Measurements from ENCODE around the gene EIF4A2. TPM values are rescaled to one million over a fixed set of nuclear protein-coding genes. Genes with fewer than 3 reads are reported as not detected.

The EIF4A2 gene
- total RNA-seq, 2 experiments from 2014 or later: 390 to 393 TPM

DNA sequence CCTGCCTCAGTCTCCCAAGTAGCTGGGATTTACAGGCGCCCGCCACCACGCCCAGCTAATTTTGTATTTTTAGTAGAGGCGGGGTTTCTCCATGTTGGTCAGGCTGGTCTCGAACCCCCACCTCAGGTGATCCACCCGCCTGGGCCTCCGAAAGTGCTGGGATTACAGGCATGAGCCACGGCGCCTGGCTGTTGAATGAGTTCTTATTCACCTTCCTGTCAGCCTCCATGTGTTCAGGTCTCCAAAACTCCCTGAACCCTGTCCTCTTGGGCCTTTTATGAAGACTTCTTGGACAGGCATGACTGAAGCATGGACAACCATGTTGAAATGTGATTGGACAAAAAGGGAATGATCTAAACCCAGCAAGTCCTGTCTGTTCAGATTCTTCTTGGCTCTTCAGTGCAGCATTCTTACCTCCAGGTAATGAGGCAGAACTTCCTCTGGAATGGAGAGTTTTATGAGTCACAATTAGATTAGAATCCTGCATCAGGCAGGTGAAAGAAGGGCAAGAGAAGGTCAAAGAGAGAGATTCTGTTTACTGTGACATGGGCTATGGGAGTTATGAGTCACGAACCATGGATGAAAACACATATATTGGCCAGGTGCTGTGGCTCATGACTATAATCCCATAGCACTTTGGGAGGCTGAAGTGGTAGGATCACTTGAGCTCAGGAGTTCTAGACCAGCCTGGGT lies 23.1 kb upstream of the EIF4A2 start:
- H3K36me3 Mint-ChIP-seq: no peaks in the 10 kb centered on the region
- ChIA-PET POLR2A (interaction anchor here (0.7 kb wide), 1 partner anchor 22 kb away, joined by 5 read pairs; no protein-coding TSS in a partner anchor), CTCF (no interaction called here)

GRCh38 chr3:186760897-186761447 lies 22.4 kb upstream of the EIF4A2 start:
- H3K4me3 Mint-ChIP-seq: no peak overlapping the region
- no peaks in the 10 kb centered on the region for H3K36me3 Mint-ChIP-seq
- ChIA-PET CTCF (no interaction called here), POLR2A (interaction anchor here (0.7 kb wide), 1 partner anchor 22 kb away, joined by 5 read pairs; no protein-coding TSS in a partner anchor)
- no peaks in the 10 kb centered on the region for H3K9me3 Mint-ChIP-seq
- DNase-seq: no peak
- intact Hi-C loops (cut with micrococcal nuclease): no loop called here
- peaks cover 4% of the 10 kb centered on the region for H3K27me3 Mint-ChIP-seq
- H3K27ac Mint-ChIP-seq: no peak overlapping the region
- peaks cover 4% of the 10 kb centered on the region for H3K4me1 Mint-ChIP-seq (ENCODE audit: low read depth)

More for the DNA sequence above, 23.1 kb upstream of the EIF4A2 start:
- H3K27ac Mint-ChIP-seq: no peak overlapping the region
- DNase-seq: no peak
- no peak overlapping the region for H3K4me3 Mint-ChIP-seq
- no peaks in the 10 kb centered on the region for H3K9me3 Mint-ChIP-seq
- intact Hi-C loops (cut with micrococcal nuclease): no loop called here
- H3K27me3 Mint-ChIP-seq: peaks cover 4% of the 10 kb centered on the region
- peaks cover 4% of the 10 kb centered on the region for H3K4me1 Mint-ChIP-seq (ENCODE audit: low read depth)

DNA sequence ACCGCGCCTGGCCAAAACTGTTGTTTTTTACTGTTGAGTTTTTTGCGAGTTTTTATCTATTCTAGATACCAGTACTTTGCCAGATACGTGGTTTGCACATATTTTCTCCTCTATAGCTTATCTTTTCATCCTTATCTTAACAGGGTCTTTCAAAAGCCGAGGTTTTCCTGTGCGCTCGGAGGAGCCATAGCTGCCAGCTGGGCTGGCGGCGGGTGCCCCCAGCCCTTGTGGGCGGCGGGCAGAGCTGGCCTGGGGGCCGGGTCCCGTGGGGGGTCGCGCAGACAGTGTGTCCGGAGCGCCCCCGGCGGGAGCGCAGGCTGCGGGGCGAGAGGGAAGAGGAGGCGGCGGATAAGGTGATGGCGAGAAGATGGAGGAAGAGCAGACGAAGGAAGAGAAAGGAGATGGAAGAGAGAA lies 11.1 kb upstream of the EIF4A2 start:
- Mint-ChIP-seq H3K4me1 (ENCODE audit: low read depth) (peaks cover 12% of the 10 kb centered on the region), H3K27ac (peak overlapping the region; percentile 88), H3K36me3 (no peaks in the 10 kb centered on the region), H3K27me3 (no peaks in the 10 kb centered on the region), H3K4me3 (peak overlapping the region; percentile 82), H3K9me3 (no peaks in the 10 kb centered on the region)
- ChIA-PET CTCF (interaction anchor here (1.0 to 2.7 kb wide), 8 partner anchors 35 to 829 kb away, joined by 3 to 15 read pairs (median 6); partner anchors contain the start of gene DNAJB11), POLR2A (interaction anchor here (0.9 to 5.7 kb wide), 7 partner anchors 12 to 201 kb away, joined by 3 to 87 read pairs (median 4); partner anchors contain the start of gene EIF4A2)
- DNase-seq: no peak
- intact Hi-C loops (cut with micrococcal nuclease): loop anchor here (1.0 kb wide), 1 partner anchor 11 kb away; the partner anchor contains the start of gene EIF4A2

DNA sequence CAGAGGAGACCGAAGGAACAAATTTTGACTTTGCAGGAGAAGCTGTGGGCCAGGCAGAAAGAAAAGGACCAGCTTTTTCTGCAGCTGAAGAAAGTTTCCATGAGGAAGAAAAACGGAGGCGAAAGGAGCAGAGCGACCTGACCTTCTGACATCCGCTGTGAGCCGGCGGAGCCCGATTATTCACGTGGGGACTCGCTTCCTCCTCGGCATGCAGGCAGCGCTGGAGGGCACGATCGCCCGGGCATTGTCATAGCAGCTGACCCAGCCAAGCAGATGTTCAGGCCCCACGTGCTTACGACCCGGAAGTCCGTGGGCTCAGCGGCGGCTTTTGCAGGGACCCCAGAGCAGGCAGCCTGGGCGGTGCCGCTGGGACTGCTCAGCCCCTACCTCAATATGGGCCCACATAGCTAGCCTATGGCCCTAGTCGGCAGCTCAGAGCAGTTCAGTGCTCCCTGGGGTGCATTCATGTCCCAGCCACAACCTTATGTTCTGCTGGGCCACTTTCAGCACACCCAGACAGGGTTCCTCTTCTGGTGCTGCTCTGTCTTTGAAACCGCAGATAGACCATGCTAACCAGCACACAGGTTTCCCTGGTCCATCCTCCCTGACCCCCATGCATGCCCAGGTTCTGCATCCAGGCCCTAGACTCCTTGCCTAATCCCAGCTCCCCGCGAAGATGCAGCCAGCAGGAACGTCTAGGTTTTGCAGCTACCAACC lies 10.5 kb upstream of the EIF4A2 start:
- Mint-ChIP-seq H3K27ac (peak overlapping the region; percentile 88), H3K9me3 (no peaks in the 10 kb centered on the region), H3K4me3 (peak overlapping the region; percentile 82), H3K4me1 (ENCODE audit: low read depth) (peaks cover 12% of the 10 kb centered on the region), H3K36me3 (no peaks in the 10 kb centered on the region), H3K27me3 (no peaks in the 10 kb centered on the region)
- ChIA-PET POLR2A (interaction anchor here (0.7 to 5.7 kb wide), 9 partner anchors 11 to 201 kb away, joined by 3 to 87 read pairs (median 4); partner anchors contain the start of gene EIF4A2), CTCF (interaction anchor here (1.0 to 2.7 kb wide), 8 partner anchors 34 to 830 kb away, joined by 3 to 15 read pairs (median 6); partner anchors contain the start of gene DNAJB11)
- peak; percentile 84 for DNase-seq
- intact Hi-C loops (cut with micrococcal nuclease): loop anchor here (1.0 kb wide), 1 partner anchor 10 kb away; the partner anchor contains the start of gene EIF4A2

DNA sequence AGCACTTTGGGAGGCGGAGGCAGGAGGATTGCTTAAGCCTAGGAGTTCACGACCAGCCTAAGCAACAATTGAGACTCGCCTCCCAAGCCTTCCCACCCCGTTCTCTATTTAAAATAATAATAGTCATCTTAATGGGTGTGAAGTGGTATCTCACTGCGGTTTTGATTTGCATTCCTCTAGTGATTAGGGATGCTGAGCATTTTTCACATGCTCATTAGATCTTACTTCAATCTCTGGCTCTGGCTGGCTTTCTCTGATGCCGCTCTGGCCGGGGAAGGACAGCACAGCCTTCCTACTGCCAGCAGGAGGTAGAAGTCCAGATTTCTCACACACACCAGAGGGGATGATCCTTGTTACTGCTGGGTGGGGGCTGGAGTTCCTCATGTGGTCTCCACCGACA lies 7.4 kb upstream of the EIF4A2 start:
- intact Hi-C loops (cut with micrococcal nuclease): no loop called here
- ChIA-PET CTCF (no interaction called here), POLR2A (no interaction called here)
- Mint-ChIP-seq H3K4me3 (no peak overlapping the region), H3K27ac (no peak overlapping the region), H3K4me1 (ENCODE audit: low read depth) (peaks cover 12% of the 10 kb centered on the region), H3K36me3 (no peaks in the 10 kb centered on the region), H3K9me3 (no peaks in the 10 kb centered on the region), H3K27me3 (no peaks in the 10 kb centered on the region)
- DNase-seq: no peak

DNA sequence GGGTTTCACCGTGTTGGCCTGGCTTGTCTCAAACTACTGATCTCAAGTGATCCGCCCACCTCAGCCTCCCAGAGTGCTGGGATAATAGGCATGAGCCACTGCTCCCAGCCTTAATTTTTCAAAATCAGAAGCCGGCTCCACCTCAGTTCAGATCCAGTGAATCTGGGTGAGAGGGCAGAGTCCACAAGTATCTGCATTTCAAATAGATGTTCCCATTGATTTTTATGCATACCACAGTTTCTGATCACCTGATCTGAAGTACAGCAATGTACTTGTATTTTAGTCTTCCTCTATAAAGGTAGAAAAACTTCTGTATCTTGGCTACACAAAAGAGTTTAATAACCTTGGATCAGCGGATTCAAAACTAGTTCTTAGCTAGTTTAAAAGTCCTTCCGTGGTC lies 4.2 kb upstream of the EIF4A2 start:
- CTCF ChIA-PET: interaction anchor here (0.7 to 1.8 kb wide), 2 partner anchors 15 to 835 kb away, joined by 3 to 6 read pairs; no protein-coding TSS in a partner anchor
- DNase-seq: no peak
- Mint-ChIP-seq H3K9me3 (no peaks in the 10 kb centered on the region), H3K27me3 (no peaks in the 10 kb centered on the region), H3K36me3 (peaks cover 13% of the 10 kb centered on the region), H3K4me3 (no peak overlapping the region), H3K4me1 (ENCODE audit: low read depth) (peaks cover 10% of the 10 kb centered on the region), H3K27ac (no peak overlapping the region)
- intact Hi-C loops (cut with micrococcal nuclease): no loop called here
- POLR2A ChIA-PET: no interaction called here

- DNase-seq: no peak
- H3K9me3 Mint-ChIP-seq: no peaks in the 10 kb centered on the region
- H3K27ac Mint-ChIP-seq: peak overlapping the region; percentile 99
- ChIA-PET CTCF (interaction anchor here (0.8 to 1.0 kb wide), 2 partner anchors 127 to 168 kb away, joined by 3 to 7 read pairs; no protein-coding TSS in a partner anchor), POLR2A (interaction anchor here (0.8 to 4.6 kb wide), 19 partner anchors 9 to 852 kb away, joined by 3 to 87 read pairs (median 10); partner anchors contain the start of genes DNAJB11, RFC4, TBCCD1 and TRA2B)
- H3K36me3 Mint-ChIP-seq: peaks cover 47% of the 10 kb centered on the region
- H3K4me1 Mint-ChIP-seq (ENCODE audit: low read depth): peaks cover 32% of the 10 kb centered on the region
- peak overlapping the region; percentile 97 for H3K4me3 Mint-ChIP-seq
- intact Hi-C loops (cut with micrococcal nuclease): loop anchor here (1.0 to 5.0 kb wide), 6 partner anchors 10 to 845 kb away; partner anchors contain the start of genes DNAJB11 and RFC4
- no peaks in the 10 kb centered on the region for H3K27me3 Mint-ChIP-seq
Observed at GRCh38 chr3:186782542-186783057, 777 bp upstream of the EIF4A2 start.

- H3K27me3 Mint-ChIP-seq: no peaks in the 10 kb centered on the region
- POLR2A ChIA-PET: interaction anchor here (0.6 to 4.6 kb wide), 28 partner anchors 8 to 855 kb away, joined by 3 to 87 read pairs (median 7); partner anchors contain the start of genes DNAJB11, RFC4, TBCCD1 and TRA2B
- peak overlapping the region; percentile 99 for H3K27ac Mint-ChIP-seq
- H3K4me1 Mint-ChIP-seq (ENCODE audit: low read depth): peaks cover 45% of the 10 kb centered on the region
- peak; percentile 83 for DNase-seq
- H3K9me3 Mint-ChIP-seq: no peaks in the 10 kb centered on the region
- peaks cover 60% of the 10 kb centered on the region for H3K36me3 Mint-ChIP-seq
- H3K4me3 Mint-ChIP-seq: peak overlapping the region; percentile 97
- intact Hi-C loops (cut with micrococcal nuclease): loop anchor here (1.0 to 5.0 kb wide), 7 partner anchors 12 to 847 kb away; partner anchors contain the start of genes DNAJB11 and RFC4
- CTCF ChIA-PET: interaction anchor here (0.7 to 2.2 kb wide), 3 partner anchors 167 to 170 kb away, joined by 3 to 10 read pairs (median 7); no protein-coding TSS in a partner anchor
Observed at GRCh38 chr3:186783731-186784515, 546 bp downstream of the EIF4A2 start.

DNA sequence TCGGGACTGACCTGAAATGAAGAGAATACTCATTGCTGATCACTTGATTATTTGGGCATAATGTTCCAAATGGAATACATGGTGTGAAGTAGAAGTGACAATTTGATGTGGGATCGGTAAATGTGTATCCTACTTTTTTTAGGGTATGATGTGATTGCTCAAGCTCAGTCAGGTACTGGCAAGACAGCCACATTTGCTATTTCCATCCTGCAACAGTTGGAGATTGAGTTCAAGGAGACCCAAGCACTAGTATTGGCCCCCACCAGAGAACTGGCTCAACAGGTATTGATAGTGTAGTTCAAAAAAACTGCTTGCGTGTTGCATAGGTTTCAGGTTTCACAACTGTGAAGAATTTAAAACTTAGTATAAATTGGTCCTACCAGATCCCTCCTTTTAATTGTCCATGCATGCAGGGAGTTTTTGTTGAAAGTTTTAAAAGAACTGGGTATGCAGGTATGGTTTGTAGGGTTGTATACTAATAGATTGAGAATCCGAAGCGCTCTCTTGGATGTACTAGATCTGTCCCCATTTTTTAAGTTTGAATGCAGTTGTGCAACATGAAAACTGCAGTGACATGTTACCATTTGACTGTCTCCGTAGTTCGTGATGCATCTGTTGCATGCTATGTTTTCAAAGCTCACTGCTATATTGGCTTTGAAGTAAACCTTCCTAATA lies 1.6 kb downstream of the EIF4A2 start:
- Mint-ChIP-seq H3K27ac (peak overlapping the region; percentile 99), H3K27me3 (no peaks in the 10 kb centered on the region), H3K4me1 (ENCODE audit: low read depth) (peaks cover 48% of the 10 kb centered on the region), H3K9me3 (no peaks in the 10 kb centered on the region), H3K4me3 (peak overlapping the region; percentile 97), H3K36me3 (peaks cover 67% of the 10 kb centered on the region)
- DNase-seq: no peak
- ChIA-PET CTCF (interaction anchor here (0.8 to 2.2 kb wide), 2 partner anchors 168 to 171 kb away, joined by 3 to 10 read pairs; no protein-coding TSS in a partner anchor), POLR2A (interaction anchor here (0.8 to 4.6 kb wide), 20 partner anchors 12 to 853 kb away, joined by 3 to 87 read pairs (median 8); partner anchors contain the start of genes DNAJB11, RFC4, TBCCD1 and TRA2B)
- intact Hi-C loops (cut with micrococcal nuclease): loop anchor here (1.0 to 5.0 kb wide), 4 partner anchors 37 to 242 kb away; partner anchors contain the start of gene ST6GAL1

DNA sequence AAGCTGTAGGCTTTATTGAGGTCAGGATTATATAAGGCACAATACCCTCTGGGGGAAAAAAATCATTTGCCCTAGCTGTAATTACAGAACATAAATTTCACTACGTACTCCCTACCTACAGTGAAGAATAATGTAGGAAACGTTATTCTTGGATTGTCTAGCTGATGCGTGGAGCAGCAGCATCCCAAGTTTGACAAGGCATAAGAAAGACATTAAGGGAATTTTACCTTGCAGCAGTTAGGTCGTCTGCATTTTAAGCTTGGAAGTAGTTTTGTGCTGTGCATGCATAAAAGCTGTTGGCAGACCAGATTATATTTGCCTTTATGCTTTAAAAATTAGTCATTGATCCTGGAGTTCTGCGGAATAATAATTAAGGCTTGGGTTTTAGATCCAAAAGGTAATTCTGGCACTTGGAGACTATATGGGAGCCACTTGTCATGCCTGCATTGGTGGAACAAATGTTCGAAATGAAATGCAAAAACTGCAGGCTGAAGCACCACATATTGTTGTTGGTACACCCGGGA lies 2.2 kb downstream of the EIF4A2 start:
- ChIA-PET CTCF (interaction anchor here (0.8 to 2.2 kb wide), 2 partner anchors 169 to 171 kb away, joined by 3 to 10 read pairs; no protein-coding TSS in a partner anchor), POLR2A (interaction anchor here (0.6 to 4.6 kb wide), 11 partner anchors 11 to 853 kb away, joined by 3 to 87 read pairs (median 6); partner anchors contain the start of genes DNAJB11 and TRA2B)
- Mint-ChIP-seq H3K27ac (peak overlapping the region; percentile 99), H3K36me3 (peaks cover 68% of the 10 kb centered on the region), H3K4me3 (peak overlapping the region; percentile 97), H3K4me1 (ENCODE audit: low read depth) (peaks cover 48% of the 10 kb centered on the region), H3K9me3 (no peaks in the 10 kb centered on the region), H3K27me3 (no peaks in the 10 kb centered on the region)
- intact Hi-C loops (cut with micrococcal nuclease): loop anchor here (5.0 kb wide), 2 partner anchors 37 to 147 kb away; partner anchors contain the start of gene ST6GAL1
- no peak for DNase-seq

Measured in activated CD4-positive, alpha-beta memory T cell treated with anti-CD3 and anti-CD28 coated beads for 36 hours (primary cell).